DMS53 (cell line): ENCODE measurements around the gene ZNF106.

Source experiments
- DNase-seq: peaks from one replicate; lab custom pipeline; 2025; lab: John Stamatoyannopoulos, UW

Gene ZNF106

GRCh38 chr15:42405863-42406482, 85.0 kb downstream of the ZNF106 start:
- DNase-seq, result no peak

GRCh38 chr15:42404461-42405235, 86.3 kb downstream of the ZNF106 start:
- no peak for DNase-seq

- DNase-seq, result no peak
Observed at GRCh38 chr15:42403389-42403788, 87.6 kb downstream of the ZNF106 start.

GRCh38 chr15:42402455-42403205, 88.3 kb downstream of the ZNF106 start:
- DNase-seq, result no peak

GRCh38 chr15:42401544-42402454, 89.1 kb downstream of the ZNF106 start:
- no peak for DNase-seq

GRCh38 chr15:42395838-42396237, 95.1 kb downstream of the ZNF106 start:
- DNase-seq, result no peak

GRCh38 chr15:42394106-42394505, 96.8 kb downstream of the ZNF106 start:
- no peak for DNase-seq

- DNase-seq, result no peak
Observed at GRCh38 chr15:42392309-42393024, 98.5 kb downstream of the ZNF106 start.

GRCh38 chr15:42387603-42388002, 103.3 kb downstream of the ZNF106 start:
- DNase-seq, result no peak

GRCh38 chr15:42385980-42386700, 104.8 kb downstream of the ZNF106 start:
- no peak for DNase-seq

- peak; percentile 69 for DNase-seq
Observed at GRCh38 chr15:42385206-42385979, 105.5 kb downstream of the ZNF106 start.

GRCh38 chr15:42384597-42384996, 106.3 kb downstream of the ZNF106 start:
- DNase-seq, result no peak

GRCh38 chr15:42378011-42378410, 112.9 kb downstream of the ZNF106 start:
- DNase-seq, result no peak

GRCh38 chr15:42375941-42376340, 115.0 kb downstream of the ZNF106 start:
- DNase-seq, result no peak

- no peak for DNase-seq
Observed at GRCh38 chr15:42375252-42375651, 115.7 kb downstream of the ZNF106 start.

- no peak for DNase-seq
Observed at GRCh38 chr15:42374810-42375209, 116.1 kb downstream of the ZNF106 start.

GRCh38 chr15:42373936-42374335, 117.0 kb downstream of the ZNF106 start:
- DNase-seq, result no peak

GRCh38 chr15:42373274-42373673, 117.7 kb downstream of the ZNF106 start:
- DNase-seq, result no peak

GRCh38 chr15:42371096-42371495, 119.8 kb downstream of the ZNF106 start:
- DNase-seq, result peak; percentile 21

GRCh38 chr15:42368096-42368495, 122.8 kb downstream of the ZNF106 start:
- DNase-seq, result no peak
